K562 (cell line): Measurements from ENCODE around the gene OPRL1. TPM values are rescaled to one million over a fixed set of nuclear protein-coding genes. Genes with fewer than 3 reads are reported as not detected.

Experiments
- BRCA1 ChIP-seq, 2 experiments: fragments of 450-650 bp in 1 of 2; sonication (generic) in 1 of 2; formaldehyde crosslinking in 1 of 2; IDR thresholded peaks; 2 replicates each; pipeline versions ENCODE4 v1.5.0 to v1.6.1; 2017 to 2020; ENCODE audit warnings: mild to moderate bottlenecking in 1 of 2, missing genetic modification reagents in 1 of 2
- CTBP1 ChIP-seq: fragments of 450-650 bp; IDR thresholded peaks from 2 replicates; pipeline ENCODE4 v1.6.1; 2016; ENCODE audit warnings: borderline replicate concordance
- FOXJ2 ChIP-seq: fragments of 200-800 bp; sonication (Bioruptor generic); IDR thresholded peaks from 2 replicates; pipeline ENCODE4 v1.6.1; 2016; ENCODE audit warnings: missing genetic modification characterization, missing compliant biosample characterization
- HEY1 ChIP-seq: fragments of 250-450 bp; sonication (Bioruptor Pico); IDR thresholded peaks from 2 replicates; pipeline ENCODE4 v1.5.0; 2020; ENCODE audit warnings: mild to moderate bottlenecking, moderate library complexity, borderline replicate concordance
- KDM2B ChIP-seq: fragments of 250-450 bp; sonication (Bioruptor Pico); IDR thresholded peaks from 2 replicates; pipeline ENCODE4 v1.8.0; 2021; ENCODE audit warnings: mild to moderate bottlenecking, moderate library complexity
- MBD2 ChIP-seq: sonication (generic); IDR thresholded peaks from 2 replicates; pipeline ENCODE4 v1.6.1; 2016; ENCODE audit warnings: low read depth, borderline replicate concordance
- NCOA6 ChIP-seq: fragments of 450-650 bp; IDR thresholded peaks from 2 replicates; pipeline ENCODE4 v1.6.1; 2017; ENCODE audit warnings: mild to moderate bottlenecking
- PTRF ChIP-seq: fragments of 450-650 bp; IDR thresholded peaks from 2 replicates; pipeline ENCODE4 v1.6.1; 2016; ENCODE audit warnings: mild to moderate bottlenecking, missing genetic modification characterization, missing compliant biosample characterization
- polyA plus RNA-seq, 8 experiments: library from polyadenylated mRNA; depleted of rRNA in 4 of 8; stranded (reverse) in 5 of 8; unstranded in 3 of 8; fragments of >200 nt; fragmentation: Nextera tagmentation in 2 of 8; fragmentation: Illumina TruSeq in 1 of 8; extraction: Ambion mirVana in 2 of 8; extraction: Trizol in 1 of 8; gene quantifications; 2 replicates each; pipeline versions ENCODE4 v1.2.1 to v1.2.3, GENCODE V29; 2011 to 2014; ENCODE audit warnings: inconsistent platforms in 1 of 8, missing spikeins in 1 of 8
- total RNA-seq, 7 experiments: library from RNA; depleted of rRNA in 6 of 7; stranded (reverse); fragments of >200 nt in 6 of 7; fragmentation: Illumina TruSeq in 2 of 7; extraction: Trizol in 2 of 7; gene quantifications; 2 replicates each; pipeline versions ENCODE4 v1.2.1 to v1.2.3, GENCODE V29; 2011 to 2021; ENCODE audit warnings: low replicate concordance in 1 of 7
- TF ChIP-seq, protein P1 (sequence below): sonication (generic); formaldehyde crosslinking; IDR thresholded peaks from 2 replicates; pipeline ENCODE4 v1.8.1; 2023; ENCODE audit warnings: mild to moderate bottlenecking, missing genetic modification reagents
- TF ChIP-seq, protein P2 (sequence below): sonication (generic); formaldehyde crosslinking; IDR thresholded peaks from 2 replicates; pipeline ENCODE4 v1.8.0; 2022; ENCODE audit warnings: mild to moderate bottlenecking, missing genetic modification reagents
- TF ChIP-seq, protein P3 (sequence below): fragments of 450-650 bp; IDR thresholded peaks from 2 replicates; pipeline ENCODE4 v1.6.1; 2016; ENCODE audit warnings: mild to moderate bottlenecking, moderate library complexity
- TF ChIP-seq, protein P4 (sequence below): IDR thresholded peaks from 2 replicates; pipeline ENCODE4 v1.6.1; 2011; ENCODE audit not compliant: insufficient read length; ENCODE audit errors: extremely low read depth

OPRL1 gene
- total and polyA plus RNA-seq, 9 of the 15 experiments (the other 6 are each of a cell fraction or from before 2014, with no cell fraction given), result 0.06 to 0.33 (median 0.11) TPM; not detected in 2

DNA sequence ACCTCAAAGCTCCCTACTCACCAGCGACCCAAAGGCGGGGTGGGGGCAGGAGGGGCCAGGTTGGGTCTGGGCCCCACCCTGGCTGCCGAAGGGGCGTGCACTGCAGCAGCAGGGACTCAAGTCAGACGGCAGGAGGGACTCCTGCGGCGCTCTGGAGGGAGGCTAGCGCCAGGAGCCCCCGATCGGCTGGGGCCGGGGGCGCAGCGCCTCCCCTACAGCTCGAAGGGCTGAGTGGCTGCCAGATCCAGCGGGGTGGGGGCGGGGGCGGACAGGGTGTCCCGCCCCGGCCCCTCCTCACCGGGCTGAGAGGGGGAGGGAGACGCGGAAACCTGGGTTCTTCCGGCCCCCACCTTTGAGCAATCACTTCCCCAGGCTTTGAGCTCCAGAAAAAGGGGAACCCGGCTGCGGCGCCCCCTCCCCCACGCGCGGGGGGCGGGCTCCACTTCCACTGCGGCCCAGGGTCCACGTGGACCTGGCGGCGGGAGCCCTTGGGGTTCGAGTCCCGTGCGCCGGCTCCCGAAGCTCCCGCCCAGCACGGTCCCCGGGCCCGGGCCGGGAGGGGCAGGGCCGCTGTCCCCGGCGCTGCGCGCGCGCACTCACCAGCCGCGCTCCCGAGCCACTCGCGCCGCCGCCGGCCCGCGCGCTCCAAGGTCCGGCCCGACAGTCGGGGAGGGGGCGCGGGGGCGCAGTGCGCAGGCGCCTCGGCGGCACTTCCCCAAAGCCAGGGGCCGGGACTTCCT is 439 bp upstream of the OPRL1 start, which contains the start of gene RGS19 (continued):
- TF ChIP-seq, protein P1, sequence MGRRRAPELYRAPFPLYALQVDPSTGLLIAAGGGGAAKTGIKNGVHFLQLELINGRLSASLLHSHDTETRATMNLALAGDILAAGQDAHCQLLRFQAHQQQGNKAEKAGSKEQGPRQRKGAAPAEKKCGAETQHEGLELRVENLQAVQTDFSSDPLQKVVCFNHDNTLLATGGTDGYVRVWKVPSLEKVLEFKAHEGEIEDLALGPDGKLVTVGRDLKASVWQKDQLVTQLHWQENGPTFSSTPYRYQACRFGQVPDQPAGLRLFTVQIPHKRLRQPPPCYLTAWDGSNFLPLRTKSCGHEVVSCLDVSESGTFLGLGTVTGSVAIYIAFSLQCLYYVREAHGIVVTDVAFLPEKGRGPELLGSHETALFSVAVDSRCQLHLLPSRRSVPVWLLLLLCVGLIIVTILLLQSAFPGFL, result no peak
- TF ChIP-seq FOXJ2 (tag), result no peak
- TF ChIP-seq, protein P2, sequence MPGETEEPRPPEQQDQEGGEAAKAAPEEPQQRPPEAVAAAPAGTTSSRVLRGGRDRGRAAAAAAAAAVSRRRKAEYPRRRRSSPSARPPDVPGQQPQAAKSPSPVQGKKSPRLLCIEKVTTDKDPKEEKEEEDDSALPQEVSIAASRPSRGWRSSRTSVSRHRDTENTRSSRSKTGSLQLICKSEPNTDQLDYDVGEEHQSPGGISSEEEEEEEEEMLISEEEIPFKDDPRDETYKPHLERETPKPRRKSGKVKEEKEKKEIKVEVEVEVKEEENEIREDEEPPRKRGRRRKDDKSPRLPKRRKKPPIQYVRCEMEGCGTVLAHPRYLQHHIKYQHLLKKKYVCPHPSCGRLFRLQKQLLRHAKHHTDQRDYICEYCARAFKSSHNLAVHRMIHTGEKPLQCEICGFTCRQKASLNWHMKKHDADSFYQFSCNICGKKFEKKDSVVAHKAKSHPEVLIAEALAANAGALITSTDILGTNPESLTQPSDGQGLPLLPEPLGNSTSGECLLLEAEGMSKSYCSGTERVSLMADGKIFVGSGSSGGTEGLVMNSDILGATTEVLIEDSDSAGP, result no peak
- TF ChIP-seq, protein P3, sequence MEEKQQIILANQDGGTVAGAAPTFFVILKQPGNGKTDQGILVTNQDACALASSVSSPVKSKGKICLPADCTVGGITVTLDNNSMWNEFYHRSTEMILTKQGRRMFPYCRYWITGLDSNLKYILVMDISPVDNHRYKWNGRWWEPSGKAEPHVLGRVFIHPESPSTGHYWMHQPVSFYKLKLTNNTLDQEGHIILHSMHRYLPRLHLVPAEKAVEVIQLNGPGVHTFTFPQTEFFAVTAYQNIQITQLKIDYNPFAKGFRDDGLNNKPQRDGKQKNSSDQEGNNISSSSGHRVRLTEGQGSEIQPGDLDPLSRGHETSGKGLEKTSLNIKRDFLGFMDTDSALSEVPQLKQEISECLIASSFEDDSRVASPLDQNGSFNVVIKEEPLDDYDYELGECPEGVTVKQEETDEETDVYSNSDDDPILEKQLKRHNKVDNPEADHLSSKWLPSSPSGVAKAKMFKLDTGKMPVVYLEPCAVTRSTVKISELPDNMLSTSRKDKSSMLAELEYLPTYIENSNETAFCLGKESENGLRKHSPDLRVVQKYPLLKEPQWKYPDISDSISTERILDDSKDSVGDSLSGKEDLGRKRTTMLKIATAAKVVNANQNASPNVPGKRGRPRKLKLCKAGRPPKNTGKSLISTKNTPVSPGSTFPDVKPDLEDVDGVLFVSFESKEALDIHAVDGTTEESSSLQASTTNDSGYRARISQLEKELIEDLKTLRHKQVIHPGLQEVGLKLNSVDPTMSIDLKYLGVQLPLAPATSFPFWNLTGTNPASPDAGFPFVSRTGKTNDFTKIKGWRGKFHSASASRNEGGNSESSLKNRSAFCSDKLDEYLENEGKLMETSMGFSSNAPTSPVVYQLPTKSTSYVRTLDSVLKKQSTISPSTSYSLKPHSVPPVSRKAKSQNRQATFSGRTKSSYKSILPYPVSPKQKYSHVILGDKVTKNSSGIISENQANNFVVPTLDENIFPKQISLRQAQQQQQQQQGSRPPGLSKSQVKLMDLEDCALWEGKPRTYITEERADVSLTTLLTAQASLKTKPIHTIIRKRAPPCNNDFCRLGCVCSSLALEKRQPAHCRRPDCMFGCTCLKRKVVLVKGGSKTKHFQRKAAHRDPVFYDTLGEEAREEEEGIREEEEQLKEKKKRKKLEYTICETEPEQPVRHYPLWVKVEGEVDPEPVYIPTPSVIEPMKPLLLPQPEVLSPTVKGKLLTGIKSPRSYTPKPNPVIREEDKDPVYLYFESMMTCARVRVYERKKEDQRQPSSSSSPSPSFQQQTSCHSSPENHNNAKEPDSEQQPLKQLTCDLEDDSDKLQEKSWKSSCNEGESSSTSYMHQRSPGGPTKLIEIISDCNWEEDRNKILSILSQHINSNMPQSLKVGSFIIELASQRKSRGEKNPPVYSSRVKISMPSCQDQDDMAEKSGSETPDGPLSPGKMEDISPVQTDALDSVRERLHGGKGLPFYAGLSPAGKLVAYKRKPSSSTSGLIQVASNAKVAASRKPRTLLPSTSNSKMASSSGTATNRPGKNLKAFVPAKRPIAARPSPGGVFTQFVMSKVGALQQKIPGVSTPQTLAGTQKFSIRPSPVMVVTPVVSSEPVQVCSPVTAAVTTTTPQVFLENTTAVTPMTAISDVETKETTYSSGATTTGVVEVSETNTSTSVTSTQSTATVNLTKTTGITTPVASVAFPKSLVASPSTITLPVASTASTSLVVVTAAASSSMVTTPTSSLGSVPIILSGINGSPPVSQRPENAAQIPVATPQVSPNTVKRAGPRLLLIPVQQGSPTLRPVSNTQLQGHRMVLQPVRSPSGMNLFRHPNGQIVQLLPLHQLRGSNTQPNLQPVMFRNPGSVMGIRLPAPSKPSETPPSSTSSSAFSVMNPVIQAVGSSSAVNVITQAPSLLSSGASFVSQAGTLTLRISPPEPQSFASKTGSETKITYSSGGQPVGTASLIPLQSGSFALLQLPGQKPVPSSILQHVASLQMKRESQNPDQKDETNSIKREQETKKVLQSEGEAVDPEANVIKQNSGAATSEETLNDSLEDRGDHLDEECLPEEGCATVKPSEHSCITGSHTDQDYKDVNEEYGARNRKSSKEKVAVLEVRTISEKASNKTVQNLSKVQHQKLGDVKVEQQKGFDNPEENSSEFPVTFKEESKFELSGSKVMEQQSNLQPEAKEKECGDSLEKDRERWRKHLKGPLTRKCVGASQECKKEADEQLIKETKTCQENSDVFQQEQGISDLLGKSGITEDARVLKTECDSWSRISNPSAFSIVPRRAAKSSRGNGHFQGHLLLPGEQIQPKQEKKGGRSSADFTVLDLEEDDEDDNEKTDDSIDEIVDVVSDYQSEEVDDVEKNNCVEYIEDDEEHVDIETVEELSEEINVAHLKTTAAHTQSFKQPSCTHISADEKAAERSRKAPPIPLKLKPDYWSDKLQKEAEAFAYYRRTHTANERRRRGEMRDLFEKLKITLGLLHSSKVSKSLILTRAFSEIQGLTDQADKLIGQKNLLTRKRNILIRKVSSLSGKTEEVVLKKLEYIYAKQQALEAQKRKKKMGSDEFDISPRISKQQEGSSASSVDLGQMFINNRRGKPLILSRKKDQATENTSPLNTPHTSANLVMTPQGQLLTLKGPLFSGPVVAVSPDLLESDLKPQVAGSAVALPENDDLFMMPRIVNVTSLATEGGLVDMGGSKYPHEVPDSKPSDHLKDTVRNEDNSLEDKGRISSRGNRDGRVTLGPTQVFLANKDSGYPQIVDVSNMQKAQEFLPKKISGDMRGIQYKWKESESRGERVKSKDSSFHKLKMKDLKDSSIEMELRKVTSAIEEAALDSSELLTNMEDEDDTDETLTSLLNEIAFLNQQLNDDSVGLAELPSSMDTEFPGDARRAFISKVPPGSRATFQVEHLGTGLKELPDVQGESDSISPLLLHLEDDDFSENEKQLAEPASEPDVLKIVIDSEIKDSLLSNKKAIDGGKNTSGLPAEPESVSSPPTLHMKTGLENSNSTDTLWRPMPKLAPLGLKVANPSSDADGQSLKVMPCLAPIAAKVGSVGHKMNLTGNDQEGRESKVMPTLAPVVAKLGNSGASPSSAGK, result no peak
- no peak for TF ChIP-seq NCOA6
- TF ChIP-seq BRCA1 (IDR thresholded peaks at IDR 0.05), result no peak
- TF ChIP-seq BRCA1 (CRISPR knock-in tag; IDR thresholded peaks at IDR 0.05), result no peak
- TF ChIP-seq KDM2B (CRISPR knock-in tag), result no peak
- no peak for TF ChIP-seq MBD2
- no peak for TF ChIP-seq HEY1 (CRISPR knock-in tag)
- TF ChIP-seq, protein P4, sequence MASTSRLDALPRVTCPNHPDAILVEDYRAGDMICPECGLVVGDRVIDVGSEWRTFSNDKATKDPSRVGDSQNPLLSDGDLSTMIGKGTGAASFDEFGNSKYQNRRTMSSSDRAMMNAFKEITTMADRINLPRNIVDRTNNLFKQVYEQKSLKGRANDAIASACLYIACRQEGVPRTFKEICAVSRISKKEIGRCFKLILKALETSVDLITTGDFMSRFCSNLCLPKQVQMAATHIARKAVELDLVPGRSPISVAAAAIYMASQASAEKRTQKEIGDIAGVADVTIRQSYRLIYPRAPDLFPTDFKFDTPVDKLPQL, result no peak
- no peak for TF ChIP-seq PTRF (tag)
- TF ChIP-seq CTBP1, result peak; percentile 73; the same call in 1 of the 2 replicates
